Type B pancreatic cell (in vitro differentiated cells): ENCODE results near the gene SELENOT. TPM values are rescaled to one million over a fixed set of nuclear protein-coding genes. Genes with fewer than 3 reads are reported as not detected.

Source experiments
- DNase-seq: peaks from one replicate; pipeline ENCODE4 v3.0.0; 2021; ENCODE audit warnings: mixed read lengths; ENCODE audit not compliant: unreplicated experiment; ENCODE audit errors: extremely low spot score
- H3K27ac Mint-ChIP-seq: 2 replicates; pipeline ENCODE4 v1.8.0; 2021; ENCODE audit warnings: mild to moderate bottlenecking, mixed read lengths
- H3K27me3 Mint-ChIP-seq: 2 replicates; pipeline ENCODE4 v1.8.0; 2021; ENCODE audit warnings: mixed read lengths
- H3K36me3 Mint-ChIP-seq: 2 replicates; pipeline ENCODE4 v1.8.0; 2021; ENCODE audit warnings: mixed read lengths
- H3K4me1 Mint-ChIP-seq: one replicate; pipeline ENCODE4 v1.8.0; 2021; ENCODE audit warnings: mixed read lengths; ENCODE audit not compliant: unreplicated experiment
- H3K4me3 Mint-ChIP-seq: 2 replicates; pipeline ENCODE4 v1.8.0; 2021; ENCODE audit warnings: mild to moderate bottlenecking, mixed read lengths
- H3K9me3 Mint-ChIP-seq: 2 replicates; pipeline ENCODE4 v1.8.0; 2021; ENCODE audit warnings: mixed read lengths
- total RNA-seq: library from RNA; stranded (reverse); gene quantifications from 2 replicates; pipeline ENCODE4 v1.2.1, GENCODE V29; 2021; ENCODE audit warnings: low replicate concordance
- TF ChIP-seq, protein P1 (sequence below): fragments of 200-600 bp; sonication (generic); conservative IDR thresholded peaks from 2 replicates; pipeline ENCODE4 v1.5.0; 2021; ENCODE audit warnings: antibody characterized with exemption, mild to moderate bottlenecking

SELENOT gene
- total RNA-seq, 1 donor from 2014 or later = 73.8 TPM

DNA sequence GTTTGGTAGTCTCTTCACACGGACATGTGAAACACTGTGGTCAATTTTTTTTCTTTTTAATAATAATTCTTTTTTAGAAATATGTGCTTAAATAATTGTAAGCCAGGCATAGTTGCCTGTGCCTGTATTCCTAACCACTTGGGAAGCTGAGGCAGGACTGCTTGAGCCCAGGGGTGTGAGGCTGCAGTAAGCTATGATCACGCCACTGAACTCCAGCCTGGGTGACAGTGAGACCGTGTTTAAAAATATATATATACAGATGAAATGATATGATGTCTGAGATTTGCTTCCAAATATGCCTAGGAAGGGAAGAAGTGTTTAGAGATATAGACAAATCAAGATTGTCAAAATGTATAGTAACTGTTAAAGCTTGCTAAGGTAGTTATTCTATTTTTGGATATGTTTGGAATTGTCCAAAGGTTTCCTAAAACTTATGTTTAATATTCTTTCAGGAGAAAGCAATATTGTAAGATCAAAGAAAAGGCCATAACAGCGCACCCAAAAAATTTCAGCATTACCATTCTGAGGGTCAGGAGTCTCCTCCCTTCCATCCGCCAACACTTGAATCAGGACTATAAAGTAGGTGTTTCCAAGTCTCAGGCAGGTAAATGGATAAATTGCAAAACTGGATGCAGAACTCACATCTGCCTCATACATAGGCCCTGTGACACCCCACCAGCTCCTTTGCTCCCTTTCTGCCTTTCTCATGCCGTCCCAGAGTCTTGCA, 532 bp upstream of the SELENOT start:
- H3K27me3 Mint-ChIP-seq = no peaks in the 10 kb centered on the region
- peaks cover 10% of the 10 kb centered on the region for H3K36me3 Mint-ChIP-seq
- peaks cover 5% of the 10 kb centered on the region for H3K9me3 Mint-ChIP-seq
- peak overlapping the region; percentile 97 for H3K27ac Mint-ChIP-seq
- TF ChIP-seq, protein P1, sequence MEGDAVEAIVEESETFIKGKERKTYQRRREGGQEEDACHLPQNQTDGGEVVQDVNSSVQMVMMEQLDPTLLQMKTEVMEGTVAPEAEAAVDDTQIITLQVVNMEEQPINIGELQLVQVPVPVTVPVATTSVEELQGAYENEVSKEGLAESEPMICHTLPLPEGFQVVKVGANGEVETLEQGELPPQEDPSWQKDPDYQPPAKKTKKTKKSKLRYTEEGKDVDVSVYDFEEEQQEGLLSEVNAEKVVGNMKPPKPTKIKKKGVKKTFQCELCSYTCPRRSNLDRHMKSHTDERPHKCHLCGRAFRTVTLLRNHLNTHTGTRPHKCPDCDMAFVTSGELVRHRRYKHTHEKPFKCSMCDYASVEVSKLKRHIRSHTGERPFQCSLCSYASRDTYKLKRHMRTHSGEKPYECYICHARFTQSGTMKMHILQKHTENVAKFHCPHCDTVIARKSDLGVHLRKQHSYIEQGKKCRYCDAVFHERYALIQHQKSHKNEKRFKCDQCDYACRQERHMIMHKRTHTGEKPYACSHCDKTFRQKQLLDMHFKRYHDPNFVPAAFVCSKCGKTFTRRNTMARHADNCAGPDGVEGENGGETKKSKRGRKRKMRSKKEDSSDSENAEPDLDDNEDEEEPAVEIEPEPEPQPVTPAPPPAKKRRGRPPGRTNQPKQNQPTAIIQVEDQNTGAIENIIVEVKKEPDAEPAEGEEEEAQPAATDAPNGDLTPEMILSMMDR = no peak
- H3K4me3 Mint-ChIP-seq = peak overlapping the region; percentile 94
- peaks cover 41% of the 10 kb centered on the region for H3K4me1 Mint-ChIP-seq
- DNase-seq = no peak

DNA sequence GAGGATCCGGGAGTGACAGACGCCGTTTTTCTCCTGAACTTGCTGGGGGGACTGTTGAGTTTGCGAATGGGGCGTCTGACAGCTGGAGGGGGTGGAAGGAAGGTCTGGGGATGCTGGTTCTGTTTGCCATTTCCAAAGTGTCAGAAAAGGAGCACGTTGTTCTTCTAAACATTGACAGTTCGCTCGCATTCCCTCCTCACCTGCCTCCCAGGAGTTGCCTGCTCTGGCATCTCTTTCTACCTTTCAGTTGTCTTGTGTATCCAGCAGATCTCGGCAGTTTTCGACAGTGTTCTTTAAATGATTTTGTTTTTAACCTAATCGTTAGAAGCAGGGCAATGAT, 829 bp downstream of the SELENOT start:
- Mint-ChIP-seq H3K36me3 (peaks cover 15% of the 10 kb centered on the region), H3K9me3 (peaks cover 5% of the 10 kb centered on the region), H3K4me1 (peaks cover 46% of the 10 kb centered on the region), H3K27ac (peak overlapping the region; percentile 97), H3K27me3 (no peaks in the 10 kb centered on the region), H3K4me3 (peak overlapping the region; percentile 94)
- no peak for DNase-seq
- TF ChIP-seq, protein P1 = no peak

DNA sequence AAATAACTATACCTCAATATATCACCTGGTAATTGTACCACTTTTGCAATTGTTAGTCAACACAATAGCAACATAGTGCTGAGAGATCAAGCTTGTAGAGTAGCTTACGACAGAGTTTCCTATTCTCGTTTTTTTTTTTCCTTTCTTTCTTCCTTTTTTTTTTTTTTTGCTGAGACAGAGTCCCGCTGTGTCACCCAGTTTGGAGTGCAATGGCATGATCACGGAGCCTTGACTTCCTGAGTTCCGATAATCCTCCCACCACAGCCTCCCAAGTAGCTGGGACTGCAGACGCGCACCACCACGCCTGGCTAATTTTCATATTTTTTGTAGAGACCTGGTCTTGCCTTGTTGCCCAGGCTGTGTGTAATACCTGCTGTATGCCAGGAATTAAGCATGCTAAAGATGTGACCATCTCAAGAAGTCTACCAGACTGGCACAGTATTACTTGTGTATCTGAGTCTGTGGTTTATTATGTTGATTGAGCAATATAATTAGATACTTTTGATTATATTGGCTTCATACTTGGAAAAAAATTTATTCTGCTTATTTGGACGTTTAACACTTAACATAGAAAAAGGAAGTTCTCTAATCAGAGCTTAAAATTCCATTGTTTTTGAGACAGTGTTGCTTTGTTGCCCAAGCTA, 3.0 kb downstream of the SELENOT start:
- no peaks in the 10 kb centered on the region for H3K27me3 Mint-ChIP-seq
- peaks cover 39% of the 10 kb centered on the region for H3K4me1 Mint-ChIP-seq
- H3K4me3 Mint-ChIP-seq = peak overlapping the region; percentile 58

DNA sequence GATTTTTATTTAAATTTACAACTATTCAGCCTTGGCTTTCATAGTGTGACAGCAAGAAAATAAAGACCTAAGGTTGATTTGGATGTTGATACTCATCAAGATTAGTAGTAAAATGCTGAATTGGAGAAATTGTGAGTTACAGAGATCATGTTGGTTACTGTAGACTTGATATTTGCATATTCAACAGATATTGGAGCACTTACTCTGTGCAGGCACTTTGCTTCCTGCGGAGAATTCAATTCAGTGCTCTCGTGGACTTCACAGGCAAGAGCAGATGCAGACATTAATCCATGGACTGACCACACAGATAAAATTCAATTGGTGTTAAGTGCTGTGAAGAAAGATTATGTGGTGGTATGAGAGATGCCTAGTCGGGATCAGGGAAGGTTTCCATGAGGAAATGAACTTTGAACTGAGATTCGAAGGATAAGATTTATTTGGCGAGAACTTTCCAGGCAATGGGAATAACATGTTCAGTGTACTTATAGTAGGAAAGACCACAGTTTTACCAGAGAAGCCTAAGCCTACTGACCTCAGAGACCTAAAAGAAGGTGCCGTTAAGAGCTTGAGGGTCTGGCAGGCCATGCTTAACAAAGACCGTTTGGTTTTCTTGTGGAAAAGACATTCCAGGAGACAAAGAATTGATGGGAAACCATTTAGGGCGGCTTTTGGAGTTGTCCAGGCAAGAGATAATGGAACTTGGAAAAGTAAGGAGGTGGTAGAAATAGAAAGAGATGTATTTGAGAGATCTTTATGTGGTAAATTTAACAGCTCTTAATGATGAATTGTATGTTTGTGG, 4.3 kb downstream of the SELENOT start:
- H3K27me3 Mint-ChIP-seq = no peaks in the 10 kb centered on the region
- no peak overlapping the region for H3K4me3 Mint-ChIP-seq
- peaks cover 29% of the 10 kb centered on the region for H3K4me1 Mint-ChIP-seq
- no peak overlapping the region for H3K27ac Mint-ChIP-seq
- H3K9me3 Mint-ChIP-seq = no peaks in the 10 kb centered on the region
- TF ChIP-seq, protein P1 = no peak
- DNase-seq = no peak
- peaks cover 19% of the 10 kb centered on the region for H3K36me3 Mint-ChIP-seq

More for the DNA sequence above, 3.0 kb downstream of the SELENOT start:
- TF ChIP-seq, protein P1 = no peak
- Mint-ChIP-seq H3K9me3 (no peaks in the 10 kb centered on the region), H3K36me3 (peaks cover 14% of the 10 kb centered on the region), H3K27ac (no peak overlapping the region)
- no peak for DNase-seq

DNA sequence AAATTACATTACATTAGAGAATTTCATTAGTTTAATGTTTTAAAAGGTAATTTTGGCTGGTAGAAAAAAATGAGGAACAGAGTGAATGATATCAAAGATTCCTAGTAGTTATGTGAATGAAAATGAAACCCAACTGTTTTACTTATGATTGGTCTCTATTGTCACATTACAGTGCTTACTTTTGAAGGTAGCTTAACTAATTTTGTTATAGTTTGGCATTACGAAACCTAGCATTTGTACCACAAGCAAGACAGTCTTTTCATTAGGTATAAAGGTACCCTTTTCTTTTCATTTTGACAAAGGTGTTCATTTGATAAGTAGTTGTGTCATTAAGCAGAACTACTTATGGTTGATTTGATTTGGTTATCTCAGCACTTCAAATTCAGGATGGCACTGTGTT, 6.9 kb downstream of the SELENOT start:
- Mint-ChIP-seq H3K4me3 (no peak overlapping the region), H3K27me3 (no peaks in the 10 kb centered on the region), H3K9me3 (peaks cover 7% of the 10 kb centered on the region), H3K27ac (no peak overlapping the region), H3K4me1 (peaks cover 27% of the 10 kb centered on the region), H3K36me3 (peaks cover 41% of the 10 kb centered on the region)
- no peak for DNase-seq
- TF ChIP-seq, protein P1 = no peak
